ENCODE results near the gene SLC26A2. TPM values are rescaled to one million over a fixed set of nuclear protein-coding genes. Genes with fewer than 3 reads are reported as not detected.
A peak's percentile ranks its signal among the peaks of the same experiment; 100 is the strongest.

SLC26A2 gene
- total and polyA plus RNA-seq, 7 experiments from 2014 or later = 3.2 to 16.5 (median 5.7) TPM

- ChIA-PET POLR2A (interaction anchor here (0.6 kb wide), 1 partner anchor 57 kb away, joined by 3 read pairs; no protein-coding TSS in a partner anchor), CTCF (no interaction called here)
- Histone ChIP-seq H3K4me1 (ENCODE audit: control insufficient read depth in 2 of 2, insufficient read depth in 2 of 2, low read length in 2 of 2) (no peaks in the 10 kb centered on the region), H3K36me3 (ENCODE audit: control insufficient read depth in 2 of 3, insufficient read depth in 3 of 3, low read length in 3 of 3) (no peaks in the 10 kb centered on the region), H3K27ac (ENCODE audit: low read depth, low read length) (no peak overlapping the region), H3K27me3 (ENCODE audit: control insufficient read depth in 2 of 2, insufficient read depth in 2 of 2, low read length in 2 of 2) (no peaks in the 10 kb centered on the region), H3K4me3 (ENCODE audit: low read length) (no peak overlapping the region), H3K9me3 (ENCODE audit: control insufficient read depth in 2 of 3, low read length in 3 of 3) (no peaks in the 10 kb centered on the region)
- H3K27ac Mint-ChIP-seq = peak overlapping the region in 1 of 9 donors; percentile 5
- H3K4me1 Mint-ChIP-seq = no peaks in the 10 kb centered on the region
- H3K9me3 Mint-ChIP-seq = no peaks in the 10 kb centered on the region
- H3K36me3 Mint-ChIP-seq = no peaks in the 10 kb centered on the region
- no peak overlapping the region for H3K4me3 Mint-ChIP-seq
- H3K27me3 Mint-ChIP-seq = peaks cover 0 to 28% (median 15%) of the 10 kb centered on the region in 5 donors
- intact Hi-C loops (cut with micrococcal nuclease) = no loop called here
- no peak for ATAC-seq
- no peak for DNase-seq
Observed at GRCh38 chr5:149916334-149917072, 44.1 kb upstream of the SLC26A2 start.

GRCh38 chr5:149917073-149917676, 43.4 kb upstream of the SLC26A2 start:
- Histone ChIP-seq H3K36me3 (ENCODE audit: control insufficient read depth in 2 of 3, insufficient read depth in 3 of 3, low read length in 3 of 3) (no peaks in the 10 kb centered on the region), H3K27ac (ENCODE audit: low read depth, low read length) (no peak overlapping the region), H3K9me3 (ENCODE audit: control insufficient read depth in 2 of 3, low read length in 3 of 3) (no peaks in the 10 kb centered on the region), H3K4me3 (ENCODE audit: low read length) (no peak overlapping the region), H3K27me3 (ENCODE audit: control insufficient read depth in 2 of 2, insufficient read depth in 2 of 2, low read length in 2 of 2) (no peaks in the 10 kb centered on the region), H3K4me1 (ENCODE audit: control insufficient read depth in 2 of 2, insufficient read depth in 2 of 2, low read length in 2 of 2) (no peaks in the 10 kb centered on the region)
- ChIA-PET POLR2A (interaction anchor here (0.6 kb wide), 1 partner anchor 57 kb away, joined by 3 read pairs; no protein-coding TSS in a partner anchor), CTCF (no interaction called here)
- H3K4me1 Mint-ChIP-seq = no peaks in the 10 kb centered on the region
- H3K27ac Mint-ChIP-seq = no peak overlapping the region
- no peak for ATAC-seq
- no peak for DNase-seq
- no peak overlapping the region for H3K4me3 Mint-ChIP-seq
- H3K9me3 Mint-ChIP-seq = no peaks in the 10 kb centered on the region
- H3K27me3 Mint-ChIP-seq = peaks cover 0 to 28% (median 15%) of the 10 kb centered on the region in 5 donors
- intact Hi-C loops (cut with micrococcal nuclease) = no loop called here
- H3K36me3 Mint-ChIP-seq = no peaks in the 10 kb centered on the region

GRCh38 chr5:149921597-149921996, 39.0 kb upstream of the SLC26A2 start:
- Mint-ChIP-seq H3K4me3 (no peak overlapping the region), H3K4me1 (no peaks in the 10 kb centered on the region), H3K27me3 (peaks cover 0 to 19% (median 10%) of the 10 kb centered on the region in 5 donors), H3K27ac (no peak overlapping the region), H3K9me3 (peaks cover 0 to 1% (median 0%) of the 10 kb centered on the region in 11 donors), H3K36me3 (no peaks in the 10 kb centered on the region)
- no peak for DNase-seq
- no peaks in the 10 kb centered on the region for H3K4me1 ChIP-seq (ENCODE audit: control insufficient read depth in 2 of 2, insufficient read depth in 2 of 2, low read length in 2 of 2)
- ChIA-PET CTCF (no interaction called here), POLR2A (no interaction called here)
- no peak overlapping the region for H3K4me3 ChIP-seq (ENCODE audit: low read length)
- intact Hi-C loops (cut with micrococcal nuclease) = no loop called here
- no peak for ATAC-seq
- no peak overlapping the region for H3K27ac ChIP-seq (ENCODE audit: low read depth, low read length)
- H3K27me3 ChIP-seq (ENCODE audit: control insufficient read depth in 2 of 2, insufficient read depth in 2 of 2, low read length in 2 of 2) = no peaks in the 10 kb centered on the region
- no peaks in the 10 kb centered on the region for H3K36me3 ChIP-seq (ENCODE audit: control insufficient read depth in 2 of 3, insufficient read depth in 3 of 3, low read length in 3 of 3)
- H3K9me3 ChIP-seq (ENCODE audit: control insufficient read depth in 2 of 3, low read length in 3 of 3) = no peaks in the 10 kb centered on the region

- H3K27me3 Mint-ChIP-seq = peaks cover 0 to 12% (median 3%) of the 10 kb centered on the region in 5 donors
- no peaks in the 10 kb centered on the region for H3K4me1 Mint-ChIP-seq
- H3K27ac Mint-ChIP-seq = no peak overlapping the region
- ChIA-PET CTCF (no interaction called here), POLR2A (no interaction called here)
- DNase-seq = no peak
- no peaks in the 10 kb centered on the region for H3K27me3 ChIP-seq (ENCODE audit: control insufficient read depth in 2 of 2, insufficient read depth in 2 of 2, low read length in 2 of 2)
- no peak overlapping the region for H3K27ac ChIP-seq (ENCODE audit: low read depth, low read length)
- H3K9me3 ChIP-seq (ENCODE audit: control insufficient read depth in 2 of 3, low read length in 3 of 3) = no peaks in the 10 kb centered on the region
- H3K4me1 ChIP-seq (ENCODE audit: control insufficient read depth in 2 of 2, insufficient read depth in 2 of 2, low read length in 2 of 2) = no peaks in the 10 kb centered on the region
- intact Hi-C loops (cut with micrococcal nuclease) = no loop called here
- ATAC-seq = no peak
- H3K36me3 ChIP-seq (ENCODE audit: control insufficient read depth in 2 of 3, insufficient read depth in 3 of 3, low read length in 3 of 3) = no peaks in the 10 kb centered on the region
- no peak overlapping the region for H3K4me3 ChIP-seq (ENCODE audit: low read length)
- H3K4me3 Mint-ChIP-seq = no peak overlapping the region
- no peaks in the 10 kb centered on the region for H3K36me3 Mint-ChIP-seq
- H3K9me3 Mint-ChIP-seq = peaks cover 0 to 3% (median 0%) of the 10 kb centered on the region in 11 donors
Observed at GRCh38 chr5:149922950-149923349, 37.6 kb upstream of the SLC26A2 start.

- CTCF ChIA-PET = no interaction called here
- H3K4me3 Mint-ChIP-seq = no peak overlapping the region
- peaks cover 0 to 1% (median 0%) of the 10 kb centered on the region in 7 donors for H3K4me1 Mint-ChIP-seq
- DNase-seq = no peak
- Histone ChIP-seq H3K4me1 (ENCODE audit: control insufficient read depth in 2 of 2, insufficient read depth in 2 of 2, low read length in 2 of 2) (no peaks in the 10 kb centered on the region), H3K4me3 (ENCODE audit: low read length) (no peak overlapping the region), H3K27ac (ENCODE audit: low read depth, low read length) (no peak overlapping the region), H3K27me3 (ENCODE audit: control insufficient read depth in 2 of 2, insufficient read depth in 2 of 2, low read length in 2 of 2) (no peaks in the 10 kb centered on the region), H3K9me3 (ENCODE audit: control insufficient read depth in 2 of 3, low read length in 3 of 3) (no peaks in the 10 kb centered on the region), H3K36me3 (ENCODE audit: control insufficient read depth in 2 of 3, insufficient read depth in 3 of 3, low read length in 3 of 3) (no peaks in the 10 kb centered on the region)
- peaks cover 0 to 17% (median 5%) of the 10 kb centered on the region in 5 donors for H3K27me3 Mint-ChIP-seq
- POLR2A ChIA-PET = no interaction called here
- intact Hi-C loops (cut with micrococcal nuclease) = no loop called here
- H3K9me3 Mint-ChIP-seq = peaks cover 0 to 3% (median 0%) of the 10 kb centered on the region in 11 donors
- no peaks in the 10 kb centered on the region for H3K36me3 Mint-ChIP-seq
- ATAC-seq = no peak
- H3K27ac Mint-ChIP-seq = no peak overlapping the region
Observed at GRCh38 chr5:149924486-149924885, 36.1 kb upstream of the SLC26A2 start.

DNA sequence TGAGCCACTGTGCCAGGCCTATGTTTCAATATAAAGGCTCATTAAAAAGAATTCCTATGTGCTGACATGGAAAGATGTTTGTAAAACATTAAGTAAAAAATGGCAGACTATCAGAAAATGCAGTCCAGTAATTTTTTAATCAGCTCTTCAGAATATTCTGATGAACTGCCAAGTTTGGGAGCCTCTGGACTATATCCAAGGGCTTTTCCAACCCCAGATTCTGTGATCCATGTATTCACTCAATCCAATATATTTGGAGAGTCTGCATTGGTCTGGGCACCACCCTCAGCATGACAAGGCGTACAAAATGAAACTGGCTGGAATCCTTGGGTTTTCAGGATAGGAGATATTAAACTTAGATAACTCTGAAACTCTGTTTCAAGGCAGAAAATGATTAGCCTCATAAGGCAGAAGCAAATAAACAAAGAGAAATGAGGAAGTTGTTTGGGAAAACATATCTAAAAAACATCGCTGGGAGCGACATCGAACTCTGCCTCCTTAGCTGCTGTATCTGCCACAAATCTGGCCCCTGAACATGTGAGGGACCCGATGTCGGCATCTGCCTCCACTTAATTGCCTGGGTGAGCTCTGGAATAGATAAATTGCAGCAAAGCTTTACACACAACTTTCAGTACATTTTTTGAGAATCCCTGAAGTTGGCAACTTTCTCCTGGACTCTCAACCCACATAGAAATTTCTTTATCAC, 30.4 kb upstream of the SLC26A2 start:
- Histone ChIP-seq H3K9me3 (ENCODE audit: control insufficient read depth in 2 of 3, low read length in 3 of 3) (no peaks in the 10 kb centered on the region), H3K4me1 (ENCODE audit: control insufficient read depth in 2 of 2, insufficient read depth in 2 of 2, low read length in 2 of 2) (no peaks in the 10 kb centered on the region), H3K4me3 (ENCODE audit: low read length) (no peak overlapping the region), H3K36me3 (ENCODE audit: control insufficient read depth in 2 of 3, insufficient read depth in 3 of 3, low read length in 3 of 3) (no peaks in the 10 kb centered on the region), H3K27ac (ENCODE audit: low read depth, low read length) (no peak overlapping the region), H3K27me3 (ENCODE audit: control insufficient read depth in 2 of 2, insufficient read depth in 2 of 2, low read length in 2 of 2) (no peaks in the 10 kb centered on the region)
- peaks cover 0 to 7% (median 0%) of the 10 kb centered on the region in 7 donors for H3K4me1 Mint-ChIP-seq
- H3K36me3 Mint-ChIP-seq = no peaks in the 10 kb centered on the region
- POLR2A ChIA-PET = no interaction called here
- peaks cover 14 to 26% (median 24%) of the 10 kb centered on the region in 5 donors for H3K27me3 Mint-ChIP-seq
- ATAC-seq = no peak
- peaks cover 0 to 1% (median 0%) of the 10 kb centered on the region in 11 donors for H3K9me3 Mint-ChIP-seq
- DNase-seq = no peak
- intact Hi-C loops (cut with micrococcal nuclease) = no loop called here
- no peak overlapping the region for H3K4me3 Mint-ChIP-seq
- H3K27ac Mint-ChIP-seq = no peak overlapping the region
- CTCF ChIA-PET = no interaction called here

Data from naive thymus-derived CD4-positive, alpha-beta T cell (primary cell).